ENCODE measurements around the gene CABLES1.
"Not testable (repeated sequence)": the region's sequence is repeated elsewhere in the genome, so short reads cannot be mapped to it uniquely, and the experiment has no call there.

CABLES1 gene

GRCh38 chr18:23143016-23143814 is 7.9 kb downstream of the CABLES1 start:
- DNase-seq, result no peak

- DNase-seq, result no peak
Measured at GRCh38 chr18:23143815-23144261, 8.6 kb downstream of the CABLES1 start.

- DNase-seq, result no peak
Measured at GRCh38 chr18:23144640-23145039, 9.4 kb downstream of the CABLES1 start.

DNA sequence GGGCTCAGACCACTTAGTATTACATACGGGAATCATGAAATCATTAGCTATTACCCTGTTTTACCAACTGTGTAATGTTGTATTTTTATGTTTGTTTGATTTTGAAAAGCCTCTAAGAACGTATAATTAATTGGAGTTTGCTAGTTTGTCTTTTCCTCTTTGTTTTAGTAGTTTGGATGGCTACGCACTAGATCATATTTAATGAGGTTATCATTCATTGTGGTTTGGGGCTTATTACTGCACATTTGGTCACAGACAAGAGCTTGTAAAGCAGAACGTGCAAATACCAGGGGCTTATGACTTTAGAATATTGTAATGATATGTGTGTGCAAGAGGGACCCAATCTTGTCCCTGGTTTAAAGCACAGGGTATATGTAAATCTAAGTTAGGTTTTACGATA is 10.3 kb downstream of the CABLES1 start:
- DNase-seq, result no peak

GRCh38 chr18:23146861-23147469 is 11.7 kb downstream of the CABLES1 start:
- no peak for DNase-seq

GRCh38 chr18:23148382-23148781 is 13.1 kb downstream of the CABLES1 start:
- DNase-seq, result no peak

- DNase-seq, result no peak
Measured at GRCh38 chr18:23149570-23149969, 14.3 kb downstream of the CABLES1 start.

DNA sequence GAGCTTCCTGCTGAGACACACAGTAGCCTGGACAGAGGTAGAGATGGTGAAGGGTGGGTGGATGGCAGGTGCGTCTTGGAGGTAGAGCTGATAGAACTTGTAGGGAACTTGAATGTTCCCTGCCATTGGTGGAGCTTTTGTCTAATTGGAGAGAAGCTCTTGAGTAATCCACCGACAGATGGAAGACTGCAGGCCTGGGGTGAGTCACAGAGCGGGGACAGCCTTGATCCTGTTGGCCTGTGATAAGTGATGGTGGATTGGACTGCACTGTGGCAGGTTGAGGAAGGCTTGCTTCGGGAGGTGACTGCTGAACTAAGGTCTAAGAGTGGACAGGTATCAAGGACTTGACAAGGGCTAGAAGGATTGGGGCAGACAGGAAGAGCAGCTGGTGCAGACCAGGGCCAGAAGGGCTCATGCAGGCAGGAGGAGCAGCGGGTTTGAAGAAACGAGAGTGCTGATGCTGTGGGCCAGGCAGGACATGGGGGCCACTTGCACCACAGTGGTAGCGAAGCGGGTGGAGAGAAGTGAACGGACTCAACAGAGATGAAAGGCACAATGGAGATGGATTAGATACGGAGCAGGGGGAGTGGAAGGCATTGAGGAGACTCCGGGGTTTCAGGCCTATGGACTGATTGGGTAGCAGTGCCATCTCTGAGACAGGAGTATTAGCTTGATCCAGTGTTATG is 16.3 kb downstream of the CABLES1 start:
- DNase-seq, result no peak

GRCh38 chr18:23154030-23154429 is 18.7 kb downstream of the CABLES1 start:
- DNase-seq, result no peak

DNA sequence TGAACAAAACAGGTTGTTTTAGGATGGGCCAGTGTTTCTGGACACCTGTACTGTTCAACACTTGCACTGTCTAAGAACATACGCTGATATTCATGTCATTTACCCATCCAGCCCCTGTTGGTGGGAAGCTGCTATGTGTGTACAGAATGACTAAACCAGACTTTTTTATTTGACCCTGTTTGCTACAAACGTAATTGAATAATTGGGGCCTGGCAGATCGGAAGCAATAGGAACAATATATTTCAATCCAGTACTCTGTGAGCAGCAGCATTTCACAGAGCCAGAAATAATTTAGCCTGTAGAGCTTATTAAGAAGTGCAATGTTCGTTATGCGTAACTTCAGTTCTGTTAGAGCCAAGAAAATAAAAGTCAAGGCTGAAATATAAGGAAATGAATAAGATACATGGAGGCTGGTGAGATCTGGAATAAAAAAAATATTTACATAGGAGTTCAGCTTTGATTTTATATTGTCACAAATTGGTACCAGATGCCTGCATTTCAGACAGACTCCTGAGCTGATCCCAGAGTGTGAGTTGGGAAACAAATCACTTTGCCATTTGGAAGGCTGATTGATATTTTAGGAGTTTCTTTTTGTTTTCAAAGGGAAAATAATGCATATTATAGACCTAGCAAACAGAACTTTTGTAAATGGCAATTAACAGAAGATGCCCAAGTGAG is 19.7 kb downstream of the CABLES1 start:
- no peak for DNase-seq

GRCh38 chr18:23155537-23155936 is 20.3 kb downstream of the CABLES1 start:
- DNase-seq, result no peak

GRCh38 chr18:23156134-23156533 is 20.8 kb downstream of the CABLES1 start:
- DNase-seq, result no peak

DNA sequence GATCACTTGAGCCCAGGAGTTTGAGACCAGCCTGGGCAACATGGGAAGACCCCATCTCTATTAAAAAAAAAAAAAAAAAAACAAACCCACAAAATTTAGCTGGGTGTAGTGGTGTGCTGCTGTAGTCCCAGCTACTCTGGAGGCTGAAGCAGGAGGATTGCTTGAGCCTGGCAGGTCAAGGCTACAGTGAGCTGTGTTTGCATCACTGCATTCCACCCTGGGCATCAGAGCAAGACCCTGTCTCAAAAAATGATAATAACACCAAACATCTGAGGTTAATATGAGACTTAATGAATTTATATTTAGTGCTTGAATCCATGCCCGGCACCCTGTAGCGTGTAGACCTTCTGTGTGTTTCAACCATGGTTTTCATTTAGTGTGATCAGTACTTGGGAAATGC is 22.8 kb downstream of the CABLES1 start:
- no peak for DNase-seq

GRCh38 chr18:23158884-23159283 is 23.6 kb downstream of the CABLES1 start:
- DNase-seq, result not testable (repeated sequence)

- no peak for DNase-seq
Measured at GRCh38 chr18:23159344-23159743, 24.1 kb downstream of the CABLES1 start.

DNA sequence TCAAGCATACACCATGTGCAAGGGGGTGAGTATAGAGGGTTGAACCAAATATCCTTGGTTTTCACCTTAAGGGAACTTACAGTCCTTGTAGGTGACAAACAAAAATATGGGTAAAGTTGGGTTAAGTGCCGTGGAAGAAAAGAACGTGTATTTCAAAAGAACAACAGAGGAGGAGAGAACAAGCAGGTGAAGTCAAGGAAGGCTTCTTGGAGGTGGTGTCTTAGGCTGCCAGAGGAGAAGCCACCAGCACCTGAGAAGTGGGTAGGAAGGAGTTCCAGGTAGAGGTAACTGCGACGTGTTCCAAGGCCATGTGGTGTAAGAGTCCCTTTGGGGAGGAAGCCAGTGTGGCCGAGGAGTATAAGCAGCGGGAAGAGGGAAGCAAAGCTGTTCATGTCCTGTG is 27.2 kb downstream of the CABLES1 start:
- no peak for DNase-seq

DNA sequence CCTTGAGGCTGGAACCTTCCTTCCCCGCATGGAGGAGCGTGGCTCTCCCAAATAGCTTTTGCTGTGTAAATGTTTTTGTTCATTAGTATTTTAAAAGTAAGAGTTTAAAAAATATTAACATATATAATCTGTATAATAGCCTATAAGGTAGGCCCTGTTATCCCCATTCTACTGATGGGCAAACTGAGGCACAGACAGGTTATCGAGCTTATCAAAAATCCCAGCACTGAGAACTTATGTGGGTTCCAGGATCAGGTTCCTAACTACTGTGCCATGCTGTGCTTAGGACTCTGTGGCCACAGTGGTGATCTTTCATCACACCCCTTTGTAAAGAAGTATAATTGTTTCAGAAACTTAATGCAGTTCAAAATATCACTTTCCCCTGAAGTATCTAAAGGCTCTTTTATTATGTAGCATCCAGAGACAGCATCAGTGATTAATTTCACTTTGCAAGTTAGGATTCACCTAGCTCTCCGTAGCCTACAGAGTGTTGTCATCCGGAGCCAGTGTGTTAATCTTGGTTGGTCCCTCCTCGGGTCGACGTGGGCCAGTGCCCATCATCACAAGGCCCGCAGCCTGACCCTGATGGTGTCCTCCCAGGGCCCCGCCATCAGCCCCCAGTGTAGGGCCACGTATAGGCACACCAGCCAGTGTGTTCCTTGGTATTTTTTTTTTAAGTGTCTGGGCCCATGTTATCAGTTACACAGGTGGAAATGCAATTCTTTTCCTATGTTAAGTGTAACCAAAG is 28.7 kb downstream of the CABLES1 start:
- DNase-seq, result no peak

DNA sequence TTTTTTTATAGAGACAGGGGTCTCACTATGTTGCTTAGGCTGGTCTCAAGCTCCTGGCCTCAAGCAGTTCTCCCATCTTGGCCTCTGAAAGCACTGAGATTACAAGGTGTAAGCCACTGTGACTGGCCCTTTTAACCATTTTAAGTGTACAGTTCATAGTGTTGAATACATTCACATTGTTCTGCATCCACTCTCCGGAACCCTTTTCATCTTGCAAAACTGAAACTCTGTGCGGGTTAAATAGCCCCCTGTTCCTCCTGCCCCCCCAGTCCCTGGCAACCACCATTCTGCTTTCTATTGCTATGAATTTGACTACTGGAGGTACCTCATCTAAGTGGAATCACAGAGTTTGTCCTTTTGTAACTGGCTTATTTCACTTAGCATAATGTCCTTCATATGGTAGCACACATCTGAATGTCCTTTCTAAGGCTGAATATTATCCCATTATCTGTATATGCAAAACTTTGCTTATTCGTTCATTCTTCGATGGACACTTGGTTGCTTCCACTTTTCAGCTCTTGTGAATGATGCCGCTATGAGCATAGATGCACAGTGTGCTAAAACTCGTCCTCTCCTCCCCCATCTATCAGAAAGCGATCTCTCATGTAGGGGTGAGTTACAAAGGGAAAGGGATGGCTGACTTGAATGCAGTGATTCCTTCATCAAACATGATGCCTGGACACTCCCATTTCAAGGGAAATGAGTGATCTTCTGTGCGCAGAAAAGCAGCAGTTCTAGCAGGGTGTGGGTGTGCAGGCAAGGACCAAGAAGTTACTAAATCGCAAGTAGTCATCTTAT is 30.2 kb downstream of the CABLES1 start:
- DNase-seq, result no peak

- DNase-seq, result no peak
Measured at GRCh38 chr18:23166891-23167541, 31.7 kb downstream of the CABLES1 start.

DNA sequence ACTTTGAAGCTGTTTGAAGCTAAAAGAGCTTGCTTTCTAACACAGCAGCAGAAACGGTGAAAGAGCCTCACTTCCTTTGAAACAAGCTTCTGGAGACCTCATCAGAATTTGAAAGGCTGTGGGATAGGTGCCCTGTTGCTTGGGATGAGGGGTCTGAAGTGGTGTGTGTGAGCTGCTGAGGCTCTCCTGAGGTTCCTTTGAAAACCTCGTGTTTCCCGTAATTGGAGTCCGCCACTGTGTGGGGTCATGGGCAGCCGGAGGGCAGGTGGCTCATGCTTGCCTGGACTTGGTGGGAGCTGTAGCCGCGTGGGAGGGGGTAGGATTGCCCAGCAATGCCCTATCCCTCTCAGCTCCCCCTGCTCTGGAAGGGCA is 34.4 kb downstream of the CABLES1 start:
- no peak for DNase-seq

- no peak for DNase-seq
Measured at GRCh38 chr18:23170137-23170536, 34.9 kb downstream of the CABLES1 start.

Data from stimulated activated CD8-positive, alpha-beta memory T cell treated with anti-CD3 and anti-CD28 coated beads, Interleukin-4, amount 100 ng/mL, for 48 hours (primary cell).